WI38 (cell line): ENCODE results near the gene SLC13A3.
"Not testable (repeated sequence)": the region's sequence is repeated elsewhere in the genome, so short reads cannot be mapped to it uniquely, and the experiment has no call there.

Source experiments
- H3K4me3 ChIP-seq: 2 replicates; pipeline ENCODE4 v1.5.1; 2011; ENCODE audit warnings: low read depth, mild to moderate bottlenecking, control low read depth, low read length
- TF ChIP-seq, protein P1 (sequence below): IDR thresholded peaks from 2 replicates; pipeline ENCODE4 v1.5.1; 2012; ENCODE audit warnings: low read depth, mild to moderate bottlenecking, control low read depth, low read length

The SLC13A3 gene

DNA sequence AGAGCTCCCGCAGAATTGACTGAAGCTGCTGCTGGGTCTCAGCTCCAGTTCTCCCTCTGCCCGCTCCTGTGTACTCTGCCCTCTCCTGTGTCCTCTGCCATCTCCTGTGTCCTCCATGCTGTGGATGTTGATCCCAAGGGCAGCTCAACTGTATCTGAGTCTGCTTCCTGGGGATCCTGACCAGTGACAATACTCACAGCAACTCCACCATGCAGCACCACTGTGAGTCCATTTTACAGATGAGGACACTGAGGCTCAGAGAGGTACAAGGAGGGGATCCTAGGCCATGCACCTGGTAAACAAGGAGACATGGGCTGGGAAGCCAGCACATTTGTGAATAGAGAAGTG lies 29.4 kb upstream of the SLC13A3 start:
- no peak overlapping the region for H3K4me3 ChIP-seq

DNA sequence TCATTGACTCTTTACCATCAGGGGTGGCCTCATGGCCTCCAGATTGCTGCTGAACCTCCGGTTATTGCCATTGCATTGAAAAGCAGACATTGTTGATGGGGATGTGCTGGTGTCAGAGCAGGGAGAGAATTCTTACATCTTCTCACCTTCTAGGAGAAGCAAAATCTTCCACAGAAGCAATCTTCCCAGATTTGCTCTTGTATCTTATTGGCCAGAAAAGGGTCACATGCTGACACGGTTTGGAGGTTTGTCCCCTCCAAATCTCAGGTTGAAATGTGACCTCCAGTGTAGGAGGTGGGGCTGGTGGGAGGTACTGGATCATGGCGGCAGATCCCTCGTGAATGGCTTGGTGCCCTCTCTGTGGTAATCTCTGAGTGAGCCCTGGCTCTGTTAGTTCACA lies 27.3 kb upstream of the SLC13A3 start:
- TF ChIP-seq, protein P1, sequence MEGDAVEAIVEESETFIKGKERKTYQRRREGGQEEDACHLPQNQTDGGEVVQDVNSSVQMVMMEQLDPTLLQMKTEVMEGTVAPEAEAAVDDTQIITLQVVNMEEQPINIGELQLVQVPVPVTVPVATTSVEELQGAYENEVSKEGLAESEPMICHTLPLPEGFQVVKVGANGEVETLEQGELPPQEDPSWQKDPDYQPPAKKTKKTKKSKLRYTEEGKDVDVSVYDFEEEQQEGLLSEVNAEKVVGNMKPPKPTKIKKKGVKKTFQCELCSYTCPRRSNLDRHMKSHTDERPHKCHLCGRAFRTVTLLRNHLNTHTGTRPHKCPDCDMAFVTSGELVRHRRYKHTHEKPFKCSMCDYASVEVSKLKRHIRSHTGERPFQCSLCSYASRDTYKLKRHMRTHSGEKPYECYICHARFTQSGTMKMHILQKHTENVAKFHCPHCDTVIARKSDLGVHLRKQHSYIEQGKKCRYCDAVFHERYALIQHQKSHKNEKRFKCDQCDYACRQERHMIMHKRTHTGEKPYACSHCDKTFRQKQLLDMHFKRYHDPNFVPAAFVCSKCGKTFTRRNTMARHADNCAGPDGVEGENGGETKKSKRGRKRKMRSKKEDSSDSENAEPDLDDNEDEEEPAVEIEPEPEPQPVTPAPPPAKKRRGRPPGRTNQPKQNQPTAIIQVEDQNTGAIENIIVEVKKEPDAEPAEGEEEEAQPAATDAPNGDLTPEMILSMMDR: no peak
- no peak overlapping the region for H3K4me3 ChIP-seq

More for the DNA sequence above, 29.4 kb upstream of the SLC13A3 start:
- TF ChIP-seq, protein P1: no peak

DNA sequence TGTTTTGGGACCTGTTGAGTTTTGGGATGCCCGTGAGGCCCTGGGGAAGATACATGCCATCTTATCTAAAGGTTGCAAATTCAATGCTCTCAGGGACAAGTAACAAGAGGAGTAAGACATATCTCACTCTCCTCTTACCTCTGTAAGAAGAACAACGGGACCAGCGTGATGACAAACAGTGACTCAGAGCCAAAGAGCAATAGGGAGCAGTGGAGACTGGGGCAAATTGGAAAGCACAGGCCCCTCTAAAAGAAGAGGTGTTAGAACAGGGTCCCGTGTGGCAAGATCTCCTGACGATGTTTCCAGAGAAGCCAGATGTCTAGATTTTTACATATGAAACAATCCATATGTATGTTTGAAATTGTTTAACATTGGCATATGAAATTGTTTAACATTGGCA lies 26.3 kb upstream of the SLC13A3 start:
- TF ChIP-seq, protein P1: no peak
- H3K4me3 ChIP-seq: no peak overlapping the region

DNA sequence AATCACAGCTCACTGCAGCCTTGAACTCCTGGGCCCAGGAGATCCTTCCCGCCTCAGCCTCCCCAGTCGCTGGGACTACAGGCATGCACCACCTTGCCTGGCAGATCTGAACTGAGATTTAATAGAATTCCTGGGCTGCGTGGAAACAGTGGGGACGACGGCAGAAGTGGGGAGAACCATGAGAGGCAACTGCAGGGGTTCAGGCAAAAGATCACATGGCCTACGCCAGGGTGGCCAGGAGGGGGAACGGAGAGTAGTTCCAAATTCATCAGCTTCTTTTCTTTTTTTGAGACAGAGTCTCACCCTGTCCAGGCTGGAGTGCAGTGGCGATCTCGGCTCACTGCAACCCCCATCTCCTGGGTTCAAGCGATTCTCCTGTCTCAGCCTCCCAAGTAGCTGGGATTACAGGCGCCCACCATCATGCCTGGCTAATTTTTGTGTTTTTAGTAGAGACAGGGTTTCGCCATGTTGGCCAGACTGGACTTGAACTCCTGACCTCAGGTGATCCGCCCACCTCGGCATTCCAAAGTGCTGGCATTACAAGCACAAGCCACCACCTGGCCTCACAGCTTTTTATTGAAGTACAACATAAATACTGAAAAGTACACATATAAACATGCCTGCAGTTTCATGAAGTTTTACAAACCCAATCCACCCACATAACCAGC lies 25.5 kb upstream of the SLC13A3 start:
- H3K4me3 ChIP-seq: not testable (repeated sequence)

DNA sequence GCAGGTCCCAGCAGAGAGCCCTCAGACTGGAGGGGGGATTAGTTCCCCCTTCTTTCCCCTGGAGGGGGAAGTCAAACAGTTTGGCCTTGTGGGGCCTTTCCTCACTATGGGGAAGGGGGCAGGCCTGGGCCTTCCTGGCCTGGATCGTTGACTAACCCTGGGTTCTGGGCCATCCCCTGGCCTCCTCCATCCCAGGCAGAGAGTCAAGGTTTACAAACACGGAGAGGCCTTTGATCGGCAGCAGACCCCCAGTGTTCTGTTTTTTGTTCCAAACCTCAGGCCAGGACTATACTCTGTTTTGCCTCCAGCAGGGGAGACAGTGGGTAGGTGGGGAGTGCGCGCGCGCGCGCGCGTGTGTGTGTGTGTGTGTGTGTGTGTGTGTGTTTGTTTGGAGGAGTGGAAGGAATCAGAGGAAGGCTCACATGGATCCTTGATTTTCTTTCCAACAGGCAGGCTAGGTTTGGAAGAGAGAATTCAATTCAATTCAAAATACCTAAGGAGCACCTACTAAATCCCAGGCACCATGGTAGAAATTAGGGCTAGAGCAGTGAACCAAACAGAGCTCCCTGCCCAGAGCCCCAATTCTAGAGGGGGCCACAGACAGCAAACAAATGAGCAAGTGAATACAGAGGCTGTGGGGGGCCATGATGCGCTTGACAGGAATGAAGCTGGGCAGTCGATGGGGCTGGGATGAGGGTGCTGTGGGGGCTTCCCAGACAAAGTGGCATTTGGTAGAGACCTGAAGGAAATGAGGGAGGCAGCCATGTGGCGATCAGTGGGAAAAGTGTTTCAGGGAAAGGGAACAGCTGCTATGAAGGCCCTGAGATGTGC lies 23.2 kb upstream of the SLC13A3 start:
- no peak overlapping the region for H3K4me3 ChIP-seq
- TF ChIP-seq, protein P1: no peak

DNA sequence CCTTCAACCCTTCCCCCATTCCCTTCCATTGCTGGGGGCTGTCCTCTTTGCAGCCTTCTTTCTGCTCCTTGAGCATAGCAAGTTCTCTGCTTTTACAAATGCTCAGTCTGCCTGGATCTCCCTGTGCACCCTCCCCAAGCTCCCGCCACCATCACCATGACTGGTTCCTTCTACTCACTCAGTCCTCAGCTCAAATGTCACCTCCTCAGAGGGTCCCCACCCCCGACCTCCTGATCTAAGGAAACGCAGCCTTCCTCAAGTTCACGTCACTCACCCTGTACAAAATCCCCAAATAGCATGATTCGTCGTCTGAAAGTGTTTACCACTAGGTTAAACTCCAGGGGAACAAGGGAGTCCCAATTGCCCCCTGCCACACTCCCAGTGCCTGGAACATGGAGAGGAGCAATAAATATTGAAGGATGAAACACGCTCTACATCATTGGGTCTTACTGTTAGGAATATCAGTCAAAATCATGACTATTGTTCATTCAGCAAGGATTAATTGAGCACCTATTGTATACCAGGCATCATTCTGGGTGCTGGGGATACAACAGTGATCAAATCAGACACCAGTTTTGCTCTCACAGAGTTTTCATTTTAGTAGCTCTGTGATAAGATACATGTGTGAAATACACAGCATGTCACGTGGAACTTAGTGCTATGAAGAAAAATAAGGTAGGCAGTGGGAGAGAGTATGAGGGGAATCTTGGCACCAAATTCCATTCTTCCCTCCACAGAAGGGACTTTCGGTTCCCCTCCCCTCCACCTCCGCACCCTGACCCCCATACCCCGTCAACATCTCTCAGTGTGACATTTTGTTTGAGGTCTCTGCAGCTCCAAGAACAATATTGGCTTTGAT lies 22.4 kb upstream of the SLC13A3 start:
- no peak overlapping the region for H3K4me3 ChIP-seq

DNA sequence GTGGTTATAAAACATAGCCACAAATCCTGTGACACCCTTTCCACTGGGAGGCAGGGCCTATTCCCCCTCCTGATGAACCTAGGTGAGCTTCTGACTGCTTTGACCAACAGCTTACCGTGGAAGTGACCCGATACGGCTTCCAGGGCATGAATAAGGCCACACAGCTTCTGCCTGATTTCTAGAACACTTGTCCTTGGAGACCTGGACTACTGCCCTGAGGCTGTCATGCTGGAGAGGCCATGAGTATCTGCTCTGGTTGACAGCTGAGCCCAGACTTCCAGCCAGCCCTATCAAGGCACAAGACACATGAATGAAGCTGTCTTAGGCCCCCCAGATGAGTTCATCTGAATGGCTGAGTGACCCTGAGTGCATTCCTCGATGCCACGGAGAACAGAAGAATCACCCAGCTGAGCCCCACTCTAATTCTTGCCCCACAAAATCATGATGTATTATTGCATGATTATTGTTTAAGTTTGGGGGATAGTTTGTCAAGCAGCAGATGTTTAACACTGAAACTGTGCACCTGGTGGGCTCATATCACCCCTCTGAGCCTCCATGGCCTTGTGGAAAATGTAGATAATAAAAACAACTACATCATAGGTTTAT lies 21.4 kb upstream of the SLC13A3 start:
- H3K4me3 ChIP-seq: no peak overlapping the region
- TF ChIP-seq, protein P1: no peak

More for the DNA sequence above, 22.4 kb upstream of the SLC13A3 start:
- TF ChIP-seq, protein P1: no peak
